HG03457 (cell line): ENCODE results near the gene TMEM52B.
"Not testable (repeated sequence)": the region's sequence is repeated elsewhere in the genome, so short reads cannot be mapped to it uniquely, and the experiment has no call there.

Experiments
- ATAC-seq: cut with Tn5 transposase; IDR thresholded peaks from one replicate; pipeline ENCODE4 v1.9.1; 2021; ENCODE audit warnings: moderate number of reproducible peaks; ENCODE audit not compliant: unreplicated experiment

Gene TMEM52B

GRCh38 chr12:10211101-10211939, 32.5 kb downstream of the TMEM52B start:
- no peak for ATAC-seq

GRCh38 chr12:10211940-10212738, 33.3 kb downstream of the TMEM52B start:
- ATAC-seq: peak; percentile 50

- no peak for ATAC-seq
Observed at GRCh38 chr12:10212739-10213131, 33.9 kb downstream of the TMEM52B start, which contains the start of gene GABARAPL1. GABARAPL1 (plus strand) TSS chr12:10212877; CDS start chr12:10213130, 253 bp downstream.

GRCh38 chr12:10213168-10214135, 34.6 kb downstream of the TMEM52B start:
- peak; percentile 37 for ATAC-seq

- ATAC-seq: no peak
Observed at GRCh38 chr12:10214136-10214894, 35.5 kb downstream of the TMEM52B start.

GRCh38 chr12:10214895-10215267, 36.0 kb downstream of the TMEM52B start:
- ATAC-seq: no peak

GRCh38 chr12:10215436-10215835, 36.6 kb downstream of the TMEM52B start:
- ATAC-seq: no peak

- not testable (repeated sequence) for ATAC-seq
Observed at GRCh38 chr12:10215946-10216345, 37.1 kb downstream of the TMEM52B start.

- no peak for ATAC-seq
Observed at GRCh38 chr12:10218021-10218420, 39.2 kb downstream of the TMEM52B start.

- no peak for ATAC-seq
Observed at GRCh38 chr12:10220398-10221077, 41.7 kb downstream of the TMEM52B start.

- ATAC-seq: no peak
Observed at GRCh38 chr12:10221846-10222245, 43.0 kb downstream of the TMEM52B start.

- ATAC-seq: no peak
Observed at GRCh38 chr12:10223208-10223607, 44.4 kb downstream of the TMEM52B start.

- ATAC-seq: not testable (repeated sequence)
Observed at GRCh38 chr12:10225426-10225825, 46.6 kb downstream of the TMEM52B start.

GRCh38 chr12:10226086-10226485, 47.3 kb downstream of the TMEM52B start:
- ATAC-seq: no peak

- no peak for ATAC-seq
Observed at GRCh38 chr12:10226731-10227130, 47.9 kb downstream of the TMEM52B start.

- ATAC-seq: no peak
Observed at GRCh38 chr12:10227648-10228047, 48.8 kb downstream of the TMEM52B start.

- no peak for ATAC-seq
Observed at GRCh38 chr12:10234562-10234961, 55.7 kb downstream of the TMEM52B start.

GRCh38 chr12:10235761-10236631, 57.2 kb downstream of the TMEM52B start:
- no peak for ATAC-seq
